HepG2 (cell line): Measurements from ENCODE around the gene RASGRF1.

Experiments used
- FOXM1 ChIP-seq: sonication (generic); formaldehyde crosslinking; IDR thresholded peaks from 2 replicates; pipeline ENCODE4 v1.5.0; 2020; ENCODE audit warnings: missing genetic modification reagents
- HMGA1 ChIP-seq: sonication (generic); formaldehyde crosslinking; conservative IDR thresholded peaks from 2 replicates; pipeline ENCODE4 v1.4.0; 2020; ENCODE audit warnings: missing genetic modification reagents
- HNRNPLL ChIP-seq: fragments of 200-400 bp; formaldehyde crosslinking; IDR thresholded peaks from 2 replicates; pipeline ENCODE4 v1.6.1; 2017; ENCODE audit warnings: mild to moderate bottlenecking, low read depth, low read length; ENCODE audit not compliant: poor library complexity, severe bottlenecking
- STAG1 ChIP-seq: sonication (generic); formaldehyde crosslinking; IDR thresholded peaks from 2 replicates; pipeline ENCODE4 v1.4.0; 2020; ENCODE audit warnings: missing genetic modification reagents

DNA sequence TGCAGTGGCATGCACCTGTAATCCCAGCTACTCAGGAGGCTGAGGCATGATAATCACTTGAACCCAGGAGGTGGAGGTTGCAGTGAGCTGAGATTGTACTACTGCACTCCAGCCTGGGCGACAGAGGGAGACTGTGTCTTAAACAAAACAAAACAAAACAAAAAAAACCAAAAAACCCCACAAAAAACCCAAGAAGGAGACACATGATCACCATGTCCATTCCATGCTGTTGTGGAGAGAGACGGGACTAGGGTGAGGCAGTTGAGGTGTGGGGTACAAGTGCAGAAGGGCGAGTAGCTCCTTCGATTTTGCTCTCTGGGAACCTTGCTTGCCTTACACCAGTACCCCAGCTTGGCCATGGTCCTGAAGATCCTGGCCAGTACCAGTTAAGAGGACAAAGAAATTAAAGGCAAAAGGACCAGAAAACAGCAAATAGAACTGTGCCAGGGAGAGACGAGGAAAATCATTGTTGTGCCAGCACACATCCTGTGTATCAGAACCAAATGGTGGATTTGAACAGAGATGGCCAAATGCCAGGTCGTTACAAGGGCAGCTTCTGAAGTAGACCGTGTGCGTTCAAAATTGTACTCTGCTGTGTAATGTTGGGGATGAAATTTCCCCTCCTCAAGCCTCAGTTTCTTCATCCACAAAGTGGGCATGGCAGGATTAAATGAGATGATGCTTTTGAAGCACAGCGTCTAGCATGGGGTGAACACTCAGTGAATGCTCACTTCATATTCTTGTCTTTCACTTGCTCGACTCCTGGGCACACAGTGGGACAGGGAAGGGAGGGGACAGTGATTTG lies 102.8 kb downstream of the RASGRF1 start:
- TF ChIP-seq HMGA1 (CRISPR knock-in tag) (no peak), HNRNPLL (no peak), STAG1 (CRISPR knock-in tag) (no peak), FOXM1 (CRISPR knock-in tag) (no peak)
